Stimulated activated effector memory CD8-positive, alpha-beta T cell treated with anti-CD3 and anti-CD28 coated beads, Interleukin-12 subunit alpha, Interleukin-12 subunit beta, amount 100 ng/mL, for 72 hours (primary cell): ENCODE measurements around the gene ZNF768.
"Not testable (repeated sequence)": the region's sequence is repeated elsewhere in the genome, so short reads cannot be mapped to it uniquely, and the experiment has no call there.

Source experiments
- ATAC-seq: fragments of 150-1000 bp; cut with Tn5 transposase; 2 replicates; pipeline ENCODE4 v1.10.0; 2021
- DNase-seq, 2 donors: peaks; one replicate each; pipeline ENCODE4 v3.0.0; 2021 to 2022; ENCODE audit warnings: low spot score in 2 of 2
- H3K27ac Mint-ChIP-seq: one replicate; pipeline ENCODE4 v1.8.0; 2022; ENCODE audit warnings: mild to moderate bottlenecking, mixed read lengths
- H3K36me3 Mint-ChIP-seq: one replicate; pipeline ENCODE4 v1.8.0; 2022; ENCODE audit warnings: mild to moderate bottlenecking, mixed read lengths
- H3K4me1 Mint-ChIP-seq: one replicate; pipeline ENCODE4 v1.8.0; 2022; ENCODE audit warnings: mixed read lengths
- H3K4me3 Mint-ChIP-seq: one replicate; pipeline ENCODE4 v1.8.0; 2022; ENCODE audit warnings: mild to moderate bottlenecking, mixed read lengths
- H3K9me3 Mint-ChIP-seq: one replicate; pipeline ENCODE4 v1.8.0; 2022; ENCODE audit warnings: mixed read lengths

The ZNF768 gene

GRCh38 chr16:30541502-30542329 is 15.3 kb upstream of the ZNF768 start:
- peaks cover 20% of the 10 kb centered on the region for H3K4me1 Mint-ChIP-seq
- peaks cover 17% of the 10 kb centered on the region for H3K36me3 Mint-ChIP-seq
- no peak for DNase-seq
- no peaks in the 10 kb centered on the region for H3K9me3 Mint-ChIP-seq
- no peak overlapping the region for H3K4me3 Mint-ChIP-seq
- no peak overlapping the region for H3K27ac Mint-ChIP-seq
- no peak for ATAC-seq

GRCh38 chr16:30540916-30541464 is 14.6 kb upstream of the ZNF768 start:
- ATAC-seq, H3K4me3 Mint-ChIP-seq, DNase-seq, H3K9me3 Mint-ChIP-seq, H3K27ac Mint-ChIP-seq: not testable (repeated sequence)
- H3K4me1 Mint-ChIP-seq: peaks cover 20% of the 10 kb centered on the region
- peaks cover 21% of the 10 kb centered on the region for H3K36me3 Mint-ChIP-seq

- ATAC-seq, H3K27ac Mint-ChIP-seq, H3K9me3 Mint-ChIP-seq, DNase-seq, H3K4me3 Mint-ChIP-seq: not testable (repeated sequence)
- peaks cover 31% of the 10 kb centered on the region for H3K36me3 Mint-ChIP-seq
- peaks cover 22% of the 10 kb centered on the region for H3K4me1 Mint-ChIP-seq
Observed at GRCh38 chr16:30539986-30540526, 13.7 kb upstream of the ZNF768 start.

- Mint-ChIP-seq H3K4me1 (peaks cover 25% of the 10 kb centered on the region), H3K9me3 (no peaks in the 10 kb centered on the region), H3K36me3 (peaks cover 37% of the 10 kb centered on the region), H3K4me3 (no peak overlapping the region), H3K27ac (no peak overlapping the region)
- ATAC-seq (no peak), DNase-seq (no peak)
Observed at GRCh38 chr16:30539000-30539964, 12.9 kb upstream of the ZNF768 start.

- peaks cover 30% of the 10 kb centered on the region for H3K4me1 Mint-ChIP-seq
- DNase-seq, H3K9me3 Mint-ChIP-seq, ATAC-seq: not testable (repeated sequence)
- peak overlapping the region; percentile 88 for H3K4me3 Mint-ChIP-seq
- H3K27ac Mint-ChIP-seq: peak overlapping the region; percentile 96
- H3K36me3 Mint-ChIP-seq: peaks cover 44% of the 10 kb centered on the region
Observed at GRCh38 chr16:30536391-30537024, 10.1 kb upstream of the ZNF768 start.

- Mint-ChIP-seq H3K9me3 (no peaks in the 10 kb centered on the region), H3K4me1 (peaks cover 30% of the 10 kb centered on the region), H3K4me3 (peak overlapping the region; percentile 88), H3K36me3 (peaks cover 51% of the 10 kb centered on the region), H3K27ac (peak overlapping the region; percentile 96)
- ATAC-seq: peak; percentile 81
- peak; percentile 43 to 82 for DNase-seq
Observed at GRCh38 chr16:30535777-30536190, 9.4 kb upstream of the ZNF768 start.

GRCh38 chr16:30535106-30535776 is 8.9 kb upstream of the ZNF768 start:
- no peak for DNase-seq
- peak overlapping the region; percentile 96 for H3K27ac Mint-ChIP-seq
- H3K4me3 Mint-ChIP-seq: peak overlapping the region; percentile 88
- no peaks in the 10 kb centered on the region for H3K9me3 Mint-ChIP-seq
- peaks cover 55% of the 10 kb centered on the region for H3K36me3 Mint-ChIP-seq
- peaks cover 30% of the 10 kb centered on the region for H3K4me1 Mint-ChIP-seq
- peak; percentile 29 for ATAC-seq

- peak; percentile 87 for ATAC-seq
Observed at GRCh38 chr16:30534368-30535105, 8.2 kb upstream of the ZNF768 start, which contains the start of gene ZNF747. TSS of gene ZNF747 (minus strand) at chr16:30534858. CDS start at chr16:30534679, 179 bp downstream.

GRCh38 chr16:30533748-30534367 is 7.5 kb upstream of the ZNF768 start:
- Mint-ChIP-seq H3K36me3 (peaks cover 55% of the 10 kb centered on the region), H3K4me1 (peaks cover 27% of the 10 kb centered on the region), H3K4me3 (peak overlapping the region; percentile 88), H3K27ac (peak overlapping the region; percentile 96), H3K9me3 (no peaks in the 10 kb centered on the region)
- ATAC-seq (peak; percentile 1), DNase-seq (no peak)

More at GRCh38 chr16:30534368-30535105, 8.2 kb upstream of the ZNF768 start, which contains the start of gene ZNF747:
- DNase-seq: peak; percentile 83 to 94
- H3K27ac Mint-ChIP-seq: peak within 1 kb of the TSS; percentile 96
- peak within 1 kb of the TSS; percentile 88 for H3K4me3 Mint-ChIP-seq
- no peaks in the 10 kb centered on the region for H3K9me3 Mint-ChIP-seq
- H3K4me1 Mint-ChIP-seq: peaks cover 30% of the 10 kb centered on the region
- H3K36me3 Mint-ChIP-seq: peaks cover 55% of the 10 kb centered on the region

GRCh38 chr16:30533146-30533522 is 6.8 kb upstream of the ZNF768 start:
- DNase-seq: no peak
- Mint-ChIP-seq H3K4me1 (peaks cover 28% of the 10 kb centered on the region), H3K36me3 (peaks cover 52% of the 10 kb centered on the region), H3K27ac (peak overlapping the region; percentile 96), H3K9me3 (no peaks in the 10 kb centered on the region), H3K4me3 (peak overlapping the region; percentile 88)
- no peak for ATAC-seq

- no peak for DNase-seq
- H3K4me1 Mint-ChIP-seq: peaks cover 33% of the 10 kb centered on the region
- H3K27ac Mint-ChIP-seq: peak overlapping the region; percentile 96
- H3K9me3 Mint-ChIP-seq: no peaks in the 10 kb centered on the region
- peaks cover 45% of the 10 kb centered on the region for H3K36me3 Mint-ChIP-seq
- H3K4me3 Mint-ChIP-seq: peak overlapping the region; percentile 88
- no peak for ATAC-seq
Observed at GRCh38 chr16:30532285-30533145, 6.1 kb upstream of the ZNF768 start.
